ENCODE results near the gene NEDD9. TPM values are rescaled to one million over a fixed set of nuclear protein-coding genes. Genes with fewer than 3 reads are reported as not detected.

The NEDD9 gene
- total and polyA plus RNA-seq, 2 of the 4 experiments (the other 2 are of a cell fraction), result 7.6 to 16.5 TPM

- no peak for TF ChIP-seq RAD21 (IDR thresholded peaks at IDR 0.05; ENCODE audit: low read length)
Measured at GRCh38 chr6:11146117-11146826, 86.2 kb downstream of the NEDD9 start (continued).

GRCh38 chr6:11144393-11144851, 88.0 kb downstream of the NEDD9 start:
- H2AFZ ChIP-seq (replicated peaks; ENCODE audit: low read length, poor library complexity), result peak overlapping the region; percentile 34
- no peak overlapping the region for H2AK9ac ChIP-seq (replicated peaks; ENCODE audit: low read depth, low read length, poor library complexity)
- no peak overlapping the region for H2BK5ac ChIP-seq (ENCODE audit: low read depth, low read length, poor library complexity, severe bottlenecking)
- peaks cover 5% of the 10 kb centered on the region; the same call in 1 of the 2 replicates for H4K20me1 ChIP-seq (ENCODE audit: insufficient read depth, low read length)
- peak overlapping the region; percentile 38; the same call in 1 of the 2 replicates for H3K4ac ChIP-seq (ENCODE audit: low read depth, low read length)
- no peak overlapping the region for H3K18ac ChIP-seq (ENCODE audit: low read depth, low read length)
- TF ChIP-seq POLR2A (IDR thresholded peaks at IDR 0.05; ENCODE audit: low read depth, low read length) (0 out of 2 replicates have a peak, but pooled peaks have one; percentile 49), RAD21 (IDR thresholded peaks at IDR 0.05; ENCODE audit: low read length) (peak; percentile 96), NFE2L2 (IDR thresholded peaks at IDR 0.05; ENCODE audit: low read depth, low read length) (no peak), SMC3 (IDR thresholded peaks at IDR 0.05; ENCODE audit: low read depth, low read length) (peak; percentile 92), CTCF (conservative IDR thresholded peaks at IDR 0.05; ENCODE audit: low read depth, low read length) (peak; percentile 88), FOS (IDR thresholded peaks at IDR 0.05; ENCODE audit: low read depth, low read length) (no peak)
- H3K9ac ChIP-seq (ENCODE audit: low read depth, low read length), result no peak overlapping the region
- no peak overlapping the region for H4K91ac ChIP-seq (ENCODE audit: insufficient read depth, low read depth, low read length)
- H3K27me3 ChIP-seq (ENCODE audit: control insufficient read depth, insufficient read depth, low read length), result no peaks in the 10 kb centered on the region
- dilution Hi-C loops (cut with HindIII; ENCODE audit: low sequenced_read_pairs, unreplicated experiment), result no loop called here
- H2BK120ac ChIP-seq (ENCODE audit: low read depth, low read length), result peak overlapping the region; percentile 42; the same call in 1 of the 2 replicates
- H3K4me1 ChIP-seq (ENCODE audit: control insufficient read depth, insufficient read depth, low read length), result peaks cover 4% of the 10 kb centered on the region; the same call in 1 of the 2 replicates
- H3K9me1 ChIP-seq (ENCODE audit: insufficient read depth, low read length), result no peaks in the 10 kb centered on the region; the same call in 1 of the 2 replicates
- 0 out of 2 replicates have a peak overlapping the region, but pooled peaks have one; percentile 20 for H2AK5ac ChIP-seq (ENCODE audit: low read depth, low read length)
- peak; percentile 72 for DNase-seq
- no peak overlapping the region for H3K27ac ChIP-seq (ENCODE audit: insufficient read depth, low read length)
- H3K36me3 ChIP-seq (ENCODE audit: control insufficient read depth, insufficient read depth, low read length), result no peaks in the 10 kb centered on the region
- CTCF ChIA-PET, result interaction anchor here (0.6 to 3.5 kb wide), 3 partner anchors 350 to 356 kb away, joined by 3 to 15 read pairs (median 4); no protein-coding TSS in a partner anchor
- no peak overlapping the region for H3K4me2 ChIP-seq (ENCODE audit: low read depth, low read length)
- no peak overlapping the region for H2BK15ac ChIP-seq (ENCODE audit: low read depth, low read length)
- H3K79me1 ChIP-seq (ENCODE audit: low read depth in 1 of 2, low read length in 2 of 2), result peaks cover 0 to 8% of the 10 kb centered on the region in 2 experiments; a peak in 1 of 4 replicates
- H2BK20ac ChIP-seq (ENCODE audit: low read depth, low read length), result peak overlapping the region; percentile 72
- intact Hi-C loops (cut with micrococcal nuclease), result loop anchor here (1.0 to 5.0 kb wide), 5 partner anchors 88 to 431 kb away; partner anchors contain the start of gene NEDD9
- no peak overlapping the region for H3K14ac ChIP-seq (replicated peaks; ENCODE audit: low read depth, low read length)
- no peak overlapping the region for H3K56ac ChIP-seq (ENCODE audit: extremely low read depth, insufficient read depth, low read length)
- no CpG with 5 or more reads among the region's 6 CpGs for WGBS, 2 experiments (ENCODE audit: extremely low coverage in 2 of 2, insufficient read length in 1 of 2)
- no peaks in the 10 kb centered on the region for H3K9me3 ChIP-seq (ENCODE audit: control insufficient read depth, insufficient read depth, low read length)
- no peak overlapping the region for H3K23ac ChIP-seq (ENCODE audit: low read depth, low read length)
- peak; percentile 76 for ATAC-seq (ENCODE audit: low read depth)
- no peak overlapping the region for H4K5ac ChIP-seq (ENCODE audit: low read depth, low read length)
- no peak overlapping the region for H3K4me3 ChIP-seq (ENCODE audit: insufficient read depth, low read depth, low read length)
- no peak overlapping the region for H4K8ac ChIP-seq (ENCODE audit: low read depth in 2 of 2, low read length in 2 of 2)
- no TSS peak for BruUV-seq (replicated peaks)
- in situ Hi-C loops (cut with MboI; ENCODE audit: low sequenced_read_pairs), result loop anchor here (5.0 kb wide), 1 partner anchor 353 kb away; no protein-coding TSS in a partner anchor
- POLR2A ChIA-PET (ENCODE audit: unreplicated experiment), result no interaction called here

Measured in IMR-90 (cell line).